ENCODE measurements around the gene GUCD1. TPM values are rescaled to one million over a fixed set of nuclear protein-coding genes. Genes with fewer than 3 reads are reported as not detected.
"Not testable (repeated sequence)": the region's sequence is repeated elsewhere in the genome, so short reads cannot be mapped to it uniquely, and the experiment has no call there.

Gene GUCD1
- total RNA-seq, 4 donors from 2014 or later: 67.0 to 124 (median 95.9) TPM

GRCh38 chr22:24536089-24536488 lies 18.8 kb downstream of the GUCD1 start:
- 83 to 88% methylated on average over 3 of the region's 3 CpGs for WGBS, 2 donors
- intact Hi-C loops (cut with DNase I; ENCODE audit: low total_unique reads): no loop called here
- TF ChIP-seq, protein P1, sequence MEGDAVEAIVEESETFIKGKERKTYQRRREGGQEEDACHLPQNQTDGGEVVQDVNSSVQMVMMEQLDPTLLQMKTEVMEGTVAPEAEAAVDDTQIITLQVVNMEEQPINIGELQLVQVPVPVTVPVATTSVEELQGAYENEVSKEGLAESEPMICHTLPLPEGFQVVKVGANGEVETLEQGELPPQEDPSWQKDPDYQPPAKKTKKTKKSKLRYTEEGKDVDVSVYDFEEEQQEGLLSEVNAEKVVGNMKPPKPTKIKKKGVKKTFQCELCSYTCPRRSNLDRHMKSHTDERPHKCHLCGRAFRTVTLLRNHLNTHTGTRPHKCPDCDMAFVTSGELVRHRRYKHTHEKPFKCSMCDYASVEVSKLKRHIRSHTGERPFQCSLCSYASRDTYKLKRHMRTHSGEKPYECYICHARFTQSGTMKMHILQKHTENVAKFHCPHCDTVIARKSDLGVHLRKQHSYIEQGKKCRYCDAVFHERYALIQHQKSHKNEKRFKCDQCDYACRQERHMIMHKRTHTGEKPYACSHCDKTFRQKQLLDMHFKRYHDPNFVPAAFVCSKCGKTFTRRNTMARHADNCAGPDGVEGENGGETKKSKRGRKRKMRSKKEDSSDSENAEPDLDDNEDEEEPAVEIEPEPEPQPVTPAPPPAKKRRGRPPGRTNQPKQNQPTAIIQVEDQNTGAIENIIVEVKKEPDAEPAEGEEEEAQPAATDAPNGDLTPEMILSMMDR (IDR thresholded peaks at IDR 0.05): no peak
- TF ChIP-seq POLR2A (IDR thresholded peaks at IDR 0.05): no peak
- H3K4me3 ChIP-seq (ENCODE audit: low read depth, poor library complexity, severe bottlenecking): no peak overlapping the region
- no peak for DNase-seq (ENCODE audit: low spot score in 2 of 2)

- no peak overlapping the region for H3K4me3 ChIP-seq (ENCODE audit: low read depth, poor library complexity, severe bottlenecking)
- DNase-seq (ENCODE audit: low spot score in 2 of 2): no peak
- intact Hi-C loops (cut with DNase I; ENCODE audit: low total_unique reads): no loop called here
- TF ChIP-seq, protein P1 (IDR thresholded peaks at IDR 0.05): no peak
- no peak for TF ChIP-seq POLR2A (IDR thresholded peaks at IDR 0.05)
- 93 to 97% methylated on average over 4 of the region's 4 CpGs for WGBS, 2 donors
Observed at GRCh38 chr22:24535348-24535747, 19.6 kb downstream of the GUCD1 start.

DNA sequence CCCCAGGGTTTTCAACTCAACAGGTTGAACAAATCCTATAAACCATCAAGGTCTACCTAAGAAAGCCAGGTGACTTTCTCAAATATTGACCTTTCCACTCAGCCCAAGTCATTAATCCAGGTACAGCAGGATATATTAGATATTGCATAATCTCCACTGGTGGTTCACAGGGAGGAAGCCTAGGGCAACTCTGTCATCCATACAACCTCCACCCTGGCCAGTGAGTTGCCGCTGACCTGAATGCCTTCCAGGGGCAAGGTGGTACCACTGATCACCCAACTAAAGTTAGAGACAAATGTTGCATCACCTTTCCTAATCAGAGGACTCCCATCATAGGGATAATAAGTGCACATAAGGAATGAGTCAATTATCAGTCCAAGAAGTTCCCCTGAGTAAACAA lies 22.9 kb downstream of the GUCD1 start:
- no peak for DNase-seq (ENCODE audit: low spot score in 2 of 2)
- intact Hi-C loops (cut with DNase I; ENCODE audit: low total_unique reads): no loop called here
- TF ChIP-seq, protein P1 (IDR thresholded peaks at IDR 0.05): no peak
- no peak for TF ChIP-seq POLR2A (IDR thresholded peaks at IDR 0.05)
- H3K4me3 ChIP-seq (ENCODE audit: low read depth, poor library complexity, severe bottlenecking): no peak overlapping the region
- 77 to 81% methylated on average over 1 of the region's 1 CpG for WGBS, 2 donors

DNA sequence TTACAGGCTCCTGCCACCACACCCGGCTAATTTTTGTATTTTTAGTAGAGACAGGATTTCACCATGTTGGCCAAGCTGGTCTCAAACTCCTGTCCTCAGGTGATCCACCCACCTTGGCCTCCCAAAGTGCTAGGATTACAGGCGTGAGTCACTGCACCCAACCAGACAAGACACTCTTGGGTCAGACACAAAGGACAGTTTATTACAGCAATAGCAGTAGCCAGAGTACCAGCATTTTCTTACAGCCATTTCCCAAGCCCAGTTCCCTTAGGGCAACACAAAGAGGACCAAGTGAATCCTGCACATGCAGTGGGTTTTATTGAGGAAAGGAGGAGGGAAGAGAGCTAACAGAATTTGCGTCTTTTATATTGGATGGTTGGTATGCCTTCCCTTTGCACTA lies 24.0 kb downstream of the GUCD1 start:
- DNase-seq (ENCODE audit: low spot score in 2 of 2); H3K4me3 ChIP-seq (ENCODE audit: low read depth, poor library complexity, severe bottlenecking); intact Hi-C loops (cut with DNase I; ENCODE audit: low total_unique reads): not testable (repeated sequence)
- 80 to 90% methylated on average over 3 of the region's 3 CpGs for WGBS, 2 donors

GRCh38 chr22:24529898-24530297 lies 25.0 kb downstream of the GUCD1 start:
- DNase-seq (ENCODE audit: low spot score in 2 of 2): no peak
- WGBS, 2 donors: 72 to 74% methylated on average over 2 of the region's 2 CpGs
- H3K4me3 ChIP-seq (ENCODE audit: low read depth, poor library complexity, severe bottlenecking): no peak overlapping the region
- no peak for TF ChIP-seq POLR2A (IDR thresholded peaks at IDR 0.05)
- TF ChIP-seq, protein P1 (IDR thresholded peaks at IDR 0.05): no peak
- intact Hi-C loops (cut with DNase I; ENCODE audit: low total_unique reads): no loop called here

DNA sequence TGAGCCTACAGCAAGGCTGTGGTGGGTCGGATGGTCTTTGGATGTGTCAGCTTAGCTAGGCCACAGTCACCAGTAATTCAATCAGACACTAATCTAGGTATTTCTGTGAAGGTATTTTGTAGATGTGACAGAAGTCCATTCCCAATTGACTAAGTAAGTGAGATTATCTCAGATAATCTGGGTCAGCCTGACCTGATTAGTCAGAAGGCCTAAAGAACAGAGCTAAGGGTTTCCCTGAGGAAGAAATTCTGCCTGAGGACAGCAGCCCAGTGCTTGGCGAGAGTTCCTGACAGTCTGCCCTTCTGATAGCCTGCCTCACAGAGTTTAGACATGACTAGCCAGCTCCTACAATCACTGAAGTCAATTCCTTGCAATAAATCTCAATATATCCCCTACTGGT lies 28.7 kb downstream of the GUCD1 start:
- TF ChIP-seq, protein P1 (IDR thresholded peaks at IDR 0.05): no peak
- TF ChIP-seq POLR2A (IDR thresholded peaks at IDR 0.05): no peak
- H3K4me3 ChIP-seq (ENCODE audit: low read depth, poor library complexity, severe bottlenecking): no peak overlapping the region
- DNase-seq (ENCODE audit: low spot score in 2 of 2): no peak
- intact Hi-C loops (cut with DNase I; ENCODE audit: low total_unique reads): no loop called here
- WGBS, 2 donors: 78 to 85% methylated on average over 2 of the region's 2 CpGs

All from lower leg skin (tissue), 4 donors.